Measurements from ENCODE around the gene ERAL1.
"Not testable (repeated sequence)": the region's sequence is repeated elsewhere in the genome, so short reads cannot be mapped to it uniquely, and the experiment has no call there.

Gene ERAL1

GRCh38 chr17:28899212-28899815 is 44.5 kb downstream of the ERAL1 start:
- no peak for DNase-seq (ENCODE audit: low read depth)

- DNase-seq (ENCODE audit: low read depth) = no peak
Observed at GRCh38 chr17:28900986-28901726, 46.3 kb downstream of the ERAL1 start.

- peak; percentile 37 for DNase-seq (ENCODE audit: low read depth)
Observed at GRCh38 chr17:28901866-28902818, 47.3 kb downstream of the ERAL1 start.

GRCh38 chr17:28902819-28903545 is 48.2 kb downstream of the ERAL1 start, which contains the start of gene DHRS13:
Gene DHRS13 (minus strand): TSS chr17:28903079. CDS start chr17:28902944, 135 bp downstream.
- DNase-seq (ENCODE audit: low read depth) = peak; percentile 85

GRCh38 chr17:28903546-28903841 is 48.7 kb downstream of the ERAL1 start:
- not testable (repeated sequence) for DNase-seq (ENCODE audit: low read depth)

- no peak for DNase-seq (ENCODE audit: low read depth)
Observed at GRCh38 chr17:28904800-28905199, 50.0 kb downstream of the ERAL1 start.

- no peak for DNase-seq (ENCODE audit: low read depth)
Observed at GRCh38 chr17:28906276-28906675, 51.5 kb downstream of the ERAL1 start.

- DNase-seq (ENCODE audit: low read depth) = no peak
Observed at GRCh38 chr17:28906706-28907438, 52.1 kb downstream of the ERAL1 start.

GRCh38 chr17:28907709-28908475 is 53.1 kb downstream of the ERAL1 start:
- DNase-seq (ENCODE audit: low read depth) = no peak

GRCh38 chr17:28908640-28909167 is 53.9 kb downstream of the ERAL1 start:
- DNase-seq (ENCODE audit: low read depth) = peak; percentile 83

GRCh38 chr17:28910534-28910933 is 55.7 kb downstream of the ERAL1 start:
- no peak for DNase-seq (ENCODE audit: low read depth)
